GM23338 (cell line): ENCODE results near the gene MEGF10. TPM values are rescaled to one million over a fixed set of nuclear protein-coding genes. Genes with fewer than 3 reads are reported as not detected.

ENCODE experiments used
- ATAC-seq: fragments of 200-7000 bp; cut with Tn5 transposase; 3 replicates; pipeline ENCODE4 v1.9.1; 2020
- DNase-seq: peaks from one replicate; pipeline ENCODE4 v3.0.0-alpha.2; 2015; ENCODE audit warnings: low spot score
- H2AFZ ChIP-seq: fragments of 200-600 bp; sonication (generic); 2 replicates; pipeline ENCODE4 v1.8.0; 2016; ENCODE audit warnings: antibody characterized with exemption, mild to moderate bottlenecking, moderate library complexity
- H3F3A ChIP-seq: fragments of 200-600 bp; sonication (generic); replicated peaks from 2 replicates; pipeline ENCODE4 v1.8.0; 2017; ENCODE audit warnings: antibody characterized with exemption, mixed run types, low read depth
- H3K27ac ChIP-seq: fragments of 200-600 bp; sonication (generic); 2 replicates; pipeline ENCODE4 v1.6.1; 2016; ENCODE audit warnings: low read depth
- H3K27me3 ChIP-seq: fragments of 200-600 bp; sonication (generic); 2 replicates; pipeline ENCODE4 v1.8.0; 2016; ENCODE audit warnings: mild to moderate bottlenecking, mixed run types, moderate library complexity; ENCODE audit not compliant: insufficient read depth
- H3K36me3 ChIP-seq: fragments of 200-600 bp; sonication (generic); 2 replicates; pipeline ENCODE4 v1.8.0; 2016; ENCODE audit warnings: mild to moderate bottlenecking; ENCODE audit not compliant: insufficient read depth
- H3K4me1 ChIP-seq: fragments of 200-600 bp; sonication (generic); 2 replicates; pipeline ENCODE4 v1.8.0; 2016; ENCODE audit warnings: mild to moderate bottlenecking, moderate library complexity; ENCODE audit not compliant: insufficient read depth
- H3K4me2 ChIP-seq: fragments of 200-600 bp; sonication (generic); 2 replicates; pipeline ENCODE4 v1.7.1; 2017; ENCODE audit warnings: mixed run types
- H3K4me3 ChIP-seq: fragments of 200-600 bp; sonication (generic); 2 replicates; pipeline ENCODE4 v1.6.1; 2016; ENCODE audit warnings: mixed run types
- H3K79me2 ChIP-seq: fragments of 200-600 bp; sonication (generic); replicated peaks from 2 replicates; pipeline ENCODE4 v1.8.0; 2017; ENCODE audit warnings: mild to moderate bottlenecking; ENCODE audit not compliant: insufficient read depth
- H3K9me2 ChIP-seq: fragments of 200-600 bp; sonication (generic); 2 replicates; pipeline ENCODE4 v1.8.0; 2017; ENCODE audit not compliant: insufficient read depth
- H4K20me1 ChIP-seq: fragments of 200-600 bp; sonication (generic); replicated peaks from 2 replicates; pipeline ENCODE4 v1.8.0; 2017; ENCODE audit warnings: mild to moderate bottlenecking; ENCODE audit not compliant: insufficient read depth
- H3K27ac Mint-ChIP-seq: 2 replicates; pipeline ENCODE4 v1.8.0; 2020; ENCODE audit warnings: inconsistent platforms, mild to moderate bottlenecking, moderate library complexity, mixed read lengths
- H3K27me3 Mint-ChIP-seq: 3 replicates; pipeline ENCODE4 v1.8.0; 2022; ENCODE audit warnings: low read depth, mild to moderate bottlenecking, moderate library complexity, mixed read lengths, inconsistent platforms; ENCODE audit not compliant: insufficient read depth, poor library complexity
- H3K36me3 Mint-ChIP-seq: 3 replicates; pipeline ENCODE4 v1.8.0; 2021; ENCODE audit warnings: low read depth, mild to moderate bottlenecking, inconsistent platforms, moderate library complexity, mixed read lengths
- H3K4me1 Mint-ChIP-seq: 3 replicates; pipeline ENCODE4 v1.8.0; 2020; ENCODE audit warnings: mild to moderate bottlenecking, inconsistent platforms, mixed read lengths
- H3K4me3 Mint-ChIP-seq: 3 replicates; pipeline ENCODE4 v1.8.0; 2021; ENCODE audit warnings: moderate library complexity, mild to moderate bottlenecking, inconsistent platforms, mixed read lengths
- H3K9me3 Mint-ChIP-seq: 3 replicates; pipeline ENCODE4 v1.8.0; 2020; ENCODE audit warnings: moderate library complexity, mild to moderate bottlenecking, inconsistent platforms, mixed read lengths
- CREB1 ChIP-seq: fragments of 250-450 bp; sonication (Bioruptor Pico); IDR thresholded peaks from 2 replicates; pipeline ENCODE4 v1.5.0; 2020; ENCODE audit warnings: low read depth, mild to moderate bottlenecking, moderate library complexity
- EZH2 ChIP-seq: fragments of 200-600 bp; sonication (generic); IDR thresholded peaks from one replicate; pipeline ENCODE4 v1.8.0; 2017; ENCODE audit warnings: antibody characterized with exemption, mild to moderate bottlenecking, low read depth; ENCODE audit not compliant: unreplicated experiment
- JUNB ChIP-seq: IDR thresholded peaks from one replicate; pipeline ENCODE4 v1.6.1; 2016; ENCODE audit warnings: antibody characterized with exemption; ENCODE audit not compliant: unreplicated experiment
- ZNF114 ChIP-seq: fragments of 250-450 bp; sonication (Bioruptor Pico); IDR thresholded peaks from 2 replicates; pipeline ENCODE4 v1.5.0; 2020; ENCODE audit warnings: mild to moderate bottlenecking, moderate library complexity
- ZNF331 ChIP-seq: fragments of 250-450 bp; sonication (Bioruptor Pico); IDR thresholded peaks from 2 replicates; pipeline ENCODE4 v1.5.0; 2020; ENCODE audit warnings: low read depth, mild to moderate bottlenecking, moderate library complexity
- polyA plus RNA-seq: library from polyadenylated mRNA; unstranded; fragments of >200 nt; fragmentation: Nextera tagmentation; extraction: Ambion mirVana; gene quantifications from 2 replicates; pipeline ENCODE4 v1.2.1, GENCODE V29; 2016
- total RNA-seq: library from RNA; depleted of rRNA; stranded (reverse); fragments of >200 nt; shearing (Covaris generic); gene quantifications from 2 replicates; pipeline ENCODE4 v1.2.3, GENCODE V29; 2014
- TF ChIP-seq, protein P1 (sequence below): fragments of 250-450 bp; sonication (Bioruptor Pico); IDR thresholded peaks from 2 replicates; pipeline ENCODE4 v1.5.0; 2020; ENCODE audit warnings: mild to moderate bottlenecking, moderate library complexity
- TF ChIP-seq, protein P2 (sequence below), 2 experiments: fragments of 200-600 bp in 1 of 2; sonication (generic) in 1 of 2; conservative IDR thresholded peaks; 2 replicates each; pipeline versions ENCODE4 v1.5.1 to v1.6.1; 2016 to 2017; ENCODE audit warnings: antibody characterized with exemption in 2 of 2, low read depth in 2 of 2, mild to moderate bottlenecking in 2 of 2, moderate library complexity in 1 of 2
- TF ChIP-seq, protein P3 (sequence below): IDR thresholded peaks from 2 replicates; pipeline ENCODE4 v1.6.1; 2016; ENCODE audit warnings: antibody characterized with exemption

The MEGF10 gene
- total and polyA plus RNA-seq, 2 experiments from 2014 or later, result 4.5 to 28.3 TPM

DNA sequence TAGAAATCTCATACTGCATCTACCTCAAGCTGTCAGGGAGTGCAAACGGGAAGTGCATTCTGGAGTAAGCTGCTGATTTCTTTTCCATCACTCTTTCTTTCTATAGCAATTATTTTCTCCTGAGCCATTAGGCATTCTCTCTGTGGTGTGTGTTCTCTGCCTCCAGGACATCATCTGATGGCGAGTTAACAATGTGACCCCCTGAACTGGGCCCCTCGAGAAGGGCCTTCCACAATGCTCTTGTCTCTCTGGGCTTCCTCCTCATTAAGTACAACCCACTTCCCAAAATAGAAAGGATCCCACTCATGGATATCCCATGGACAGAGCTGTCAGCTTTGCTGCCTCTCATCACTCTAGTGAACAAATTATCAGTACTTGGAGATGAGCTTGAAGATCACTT lies 130.2 kb downstream of the MEGF10 start (continued):
- TF ChIP-seq, protein P1, sequence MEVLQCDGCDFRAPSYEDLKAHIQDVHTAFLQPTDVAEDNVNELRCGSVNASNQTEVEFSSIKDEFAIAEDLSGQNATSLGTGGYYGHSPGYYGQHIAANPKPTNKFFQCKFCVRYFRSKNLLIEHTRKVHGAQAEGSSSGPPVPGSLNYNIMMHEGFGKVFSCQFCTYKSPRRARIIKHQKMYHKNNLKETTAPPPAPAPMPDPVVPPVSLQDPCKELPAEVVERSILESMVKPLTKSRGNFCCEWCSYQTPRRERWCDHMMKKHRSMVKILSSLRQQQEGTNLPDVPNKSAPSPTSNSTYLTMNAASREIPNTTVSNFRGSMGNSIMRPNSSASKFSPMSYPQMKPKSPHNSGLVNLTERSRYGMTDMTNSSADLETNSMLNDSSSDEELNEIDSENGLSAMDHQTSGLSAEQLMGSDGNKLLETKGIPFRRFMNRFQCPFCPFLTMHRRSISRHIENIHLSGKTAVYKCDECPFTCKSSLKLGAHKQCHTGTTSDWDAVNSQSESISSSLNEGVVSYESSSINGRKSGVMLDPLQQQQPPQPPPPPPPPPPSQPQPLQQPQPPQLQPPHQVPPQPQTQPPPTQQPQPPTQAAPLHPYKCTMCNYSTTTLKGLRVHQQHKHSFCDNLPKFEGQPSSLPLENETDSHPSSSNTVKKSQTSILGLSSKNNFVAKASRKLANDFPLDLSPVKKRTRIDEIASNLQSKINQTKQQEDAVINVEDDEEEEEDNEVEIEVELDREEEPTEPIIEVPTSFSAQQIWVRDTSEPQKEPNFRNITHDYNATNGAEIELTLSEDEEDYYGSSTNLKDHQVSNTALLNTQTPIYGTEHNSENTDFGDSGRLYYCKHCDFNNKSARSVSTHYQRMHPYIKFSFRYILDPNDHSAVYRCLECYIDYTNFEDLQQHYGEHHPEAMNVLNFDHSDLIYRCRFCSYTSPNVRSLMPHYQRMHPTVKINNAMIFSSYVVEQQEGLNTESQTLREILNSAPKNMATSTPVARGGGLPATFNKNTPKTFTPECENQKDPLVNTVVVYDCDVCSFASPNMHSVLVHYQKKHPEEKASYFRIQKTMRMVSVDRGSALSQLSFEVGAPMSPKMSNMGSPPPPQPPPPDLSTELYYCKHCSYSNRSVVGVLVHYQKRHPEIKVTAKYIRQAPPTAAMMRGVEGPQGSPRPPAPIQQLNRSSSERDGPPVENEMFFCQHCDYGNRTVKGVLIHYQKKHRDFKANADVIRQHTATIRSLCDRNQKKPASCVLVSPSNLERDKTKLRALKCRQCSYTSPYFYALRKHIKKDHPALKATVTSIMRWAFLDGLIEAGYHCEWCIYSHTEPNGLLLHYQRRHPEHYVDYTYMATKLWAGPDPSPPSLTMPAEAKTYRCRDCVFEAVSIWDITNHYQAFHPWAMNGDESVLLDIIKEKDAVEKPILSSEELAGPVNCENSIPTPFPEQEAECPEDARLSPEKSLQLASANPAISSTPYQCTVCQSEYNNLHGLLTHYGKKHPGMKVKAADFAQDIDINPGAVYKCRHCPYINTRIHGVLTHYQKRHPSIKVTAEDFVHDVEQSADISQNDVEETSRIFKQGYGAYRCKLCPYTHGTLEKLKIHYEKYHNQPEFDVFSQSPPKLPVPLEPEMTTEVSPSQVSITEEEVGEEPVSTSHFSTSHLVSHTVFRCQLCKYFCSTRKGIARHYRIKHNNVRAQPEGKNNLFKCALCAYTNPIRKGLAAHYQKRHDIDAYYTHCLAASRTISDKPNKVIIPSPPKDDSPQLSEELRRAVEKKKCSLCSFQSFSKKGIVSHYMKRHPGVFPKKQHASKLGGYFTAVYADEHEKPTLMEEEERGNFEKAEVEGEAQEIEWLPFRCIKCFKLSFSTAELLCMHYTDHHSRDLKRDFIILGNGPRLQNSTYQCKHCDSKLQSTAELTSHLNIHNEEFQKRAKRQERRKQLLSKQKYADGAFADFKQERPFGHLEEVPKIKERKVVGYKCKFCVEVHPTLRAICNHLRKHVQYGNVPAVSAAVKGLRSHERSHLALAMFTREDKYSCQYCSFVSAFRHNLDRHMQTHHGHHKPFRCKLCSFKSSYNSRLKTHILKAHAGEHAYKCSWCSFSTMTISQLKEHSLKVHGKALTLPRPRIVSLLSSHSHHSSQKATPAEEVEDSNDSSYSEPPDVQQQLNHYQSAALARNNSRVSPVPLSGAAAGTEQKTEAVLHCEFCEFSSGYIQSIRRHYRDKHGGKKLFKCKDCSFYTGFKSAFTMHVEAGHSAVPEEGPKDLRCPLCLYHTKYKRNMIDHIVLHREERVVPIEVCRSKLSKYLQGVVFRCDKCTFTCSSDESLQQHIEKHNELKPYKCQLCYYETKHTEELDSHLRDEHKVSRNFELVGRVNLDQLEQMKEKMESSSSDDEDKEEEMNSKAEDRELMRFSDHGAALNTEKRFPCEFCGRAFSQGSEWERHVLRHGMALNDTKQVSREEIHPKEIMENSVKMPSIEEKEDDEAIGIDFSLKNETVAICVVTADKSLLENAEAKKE (CRISPR knock-in tag), result no peak
- TF ChIP-seq ZNF114, result no peak
- no peak for TF ChIP-seq EZH2
- TF ChIP-seq JUNB, result no peak
- TF ChIP-seq CREB1, result no peak
- TF ChIP-seq, protein P2, sequence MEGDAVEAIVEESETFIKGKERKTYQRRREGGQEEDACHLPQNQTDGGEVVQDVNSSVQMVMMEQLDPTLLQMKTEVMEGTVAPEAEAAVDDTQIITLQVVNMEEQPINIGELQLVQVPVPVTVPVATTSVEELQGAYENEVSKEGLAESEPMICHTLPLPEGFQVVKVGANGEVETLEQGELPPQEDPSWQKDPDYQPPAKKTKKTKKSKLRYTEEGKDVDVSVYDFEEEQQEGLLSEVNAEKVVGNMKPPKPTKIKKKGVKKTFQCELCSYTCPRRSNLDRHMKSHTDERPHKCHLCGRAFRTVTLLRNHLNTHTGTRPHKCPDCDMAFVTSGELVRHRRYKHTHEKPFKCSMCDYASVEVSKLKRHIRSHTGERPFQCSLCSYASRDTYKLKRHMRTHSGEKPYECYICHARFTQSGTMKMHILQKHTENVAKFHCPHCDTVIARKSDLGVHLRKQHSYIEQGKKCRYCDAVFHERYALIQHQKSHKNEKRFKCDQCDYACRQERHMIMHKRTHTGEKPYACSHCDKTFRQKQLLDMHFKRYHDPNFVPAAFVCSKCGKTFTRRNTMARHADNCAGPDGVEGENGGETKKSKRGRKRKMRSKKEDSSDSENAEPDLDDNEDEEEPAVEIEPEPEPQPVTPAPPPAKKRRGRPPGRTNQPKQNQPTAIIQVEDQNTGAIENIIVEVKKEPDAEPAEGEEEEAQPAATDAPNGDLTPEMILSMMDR (conservative IDR thresholded peaks at IDR 0.05; ENCODE audit: low read depth in 2 of 2), result no peak
- TF ChIP-seq ZNF331 (CRISPR knock-in tag), result no peak

DNA sequence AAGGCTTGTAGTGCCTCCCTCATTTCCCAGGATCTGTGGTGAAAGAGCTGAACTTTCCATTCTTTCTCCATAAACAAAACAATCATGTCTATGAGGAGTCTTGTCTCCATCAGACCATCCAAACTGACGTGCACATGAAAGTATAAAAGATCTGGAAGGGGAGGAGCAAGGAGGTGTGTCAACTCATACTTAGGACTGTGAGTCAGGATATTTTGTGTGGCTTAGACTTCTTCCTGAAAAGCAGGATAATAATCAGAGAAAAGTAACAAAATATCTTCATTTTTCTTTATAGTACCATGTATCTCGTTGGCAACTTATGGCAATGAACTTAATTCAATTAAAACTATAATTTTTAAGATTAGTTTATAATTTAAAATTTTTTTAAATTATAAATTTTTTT lies 130.9 kb downstream of the MEGF10 start:
- Histone ChIP-seq H3K4me2 (no peak overlapping the region), H3K36me3 (no peaks in the 10 kb centered on the region), H3K27ac (no peak overlapping the region), H3K79me2 (no peaks in the 10 kb centered on the region), H3K9me2 (no peaks in the 10 kb centered on the region), H2AFZ (no peak overlapping the region), H3F3A (no peaks in the 10 kb centered on the region), H3K4me3 (no peak overlapping the region), H3K4me1 (no peaks in the 10 kb centered on the region), H3K27me3 (no peaks in the 10 kb centered on the region), H4K20me1 (no peaks in the 10 kb centered on the region)
- no peak overlapping the region for H3K4me3 Mint-ChIP-seq
- no peak for DNase-seq
- H3K27ac Mint-ChIP-seq, result no peak overlapping the region
- H3K27me3 Mint-ChIP-seq, result no peaks in the 10 kb centered on the region
- H3K4me1 Mint-ChIP-seq, result peaks cover 9% of the 10 kb centered on the region; the same call in 2 of the 3 replicates
- no peaks in the 10 kb centered on the region for H3K9me3 Mint-ChIP-seq
- TF ChIP-seq ZNF114, result no peak
- TF ChIP-seq, protein P2 (conservative IDR thresholded peaks at IDR 0.05; ENCODE audit: low read depth in 2 of 2), result no peak
- TF ChIP-seq, protein P3, sequence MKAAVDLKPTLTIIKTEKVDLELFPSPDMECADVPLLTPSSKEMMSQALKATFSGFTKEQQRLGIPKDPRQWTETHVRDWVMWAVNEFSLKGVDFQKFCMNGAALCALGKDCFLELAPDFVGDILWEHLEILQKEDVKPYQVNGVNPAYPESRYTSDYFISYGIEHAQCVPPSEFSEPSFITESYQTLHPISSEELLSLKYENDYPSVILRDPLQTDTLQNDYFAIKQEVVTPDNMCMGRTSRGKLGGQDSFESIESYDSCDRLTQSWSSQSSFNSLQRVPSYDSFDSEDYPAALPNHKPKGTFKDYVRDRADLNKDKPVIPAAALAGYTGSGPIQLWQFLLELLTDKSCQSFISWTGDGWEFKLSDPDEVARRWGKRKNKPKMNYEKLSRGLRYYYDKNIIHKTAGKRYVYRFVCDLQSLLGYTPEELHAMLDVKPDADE, result no peak
- peaks cover 32% of the 10 kb centered on the region for H3K36me3 Mint-ChIP-seq
- ATAC-seq, result no peak
